Hippocampal formation (tissue), 2 donors: ENCODE data around the gene PNMA1.
A peak's percentile ranks its signal among the peaks of the same experiment; 100 is the strongest.
"Not testable (repeated sequence)": the region's sequence is repeated elsewhere in the genome, so short reads cannot be mapped to it uniquely, and the experiment has no call there.

Experiments
- DNase-seq, 2 donors: peaks; one replicate each; lab custom pipeline; 2025; lab: John Stamatoyannopoulos, UW

PNMA1 gene

GRCh38 chr14:73717711-73718417 is 3.7 kb upstream of the PNMA1 start:
- DNase-seq, result peak in 1 of 2 donors; percentile 22

GRCh38 chr14:73717266-73717665 is 3.1 kb upstream of the PNMA1 start:
- no peak for DNase-seq

- no peak for DNase-seq
Measured at GRCh38 chr14:73715707-73716106, 1.5 kb upstream of the PNMA1 start.

GRCh38 chr14:73714656-73715081 is 485 bp upstream of the PNMA1 start:
- peak in 1 of 2 donors; percentile 34 for DNase-seq

DNA sequence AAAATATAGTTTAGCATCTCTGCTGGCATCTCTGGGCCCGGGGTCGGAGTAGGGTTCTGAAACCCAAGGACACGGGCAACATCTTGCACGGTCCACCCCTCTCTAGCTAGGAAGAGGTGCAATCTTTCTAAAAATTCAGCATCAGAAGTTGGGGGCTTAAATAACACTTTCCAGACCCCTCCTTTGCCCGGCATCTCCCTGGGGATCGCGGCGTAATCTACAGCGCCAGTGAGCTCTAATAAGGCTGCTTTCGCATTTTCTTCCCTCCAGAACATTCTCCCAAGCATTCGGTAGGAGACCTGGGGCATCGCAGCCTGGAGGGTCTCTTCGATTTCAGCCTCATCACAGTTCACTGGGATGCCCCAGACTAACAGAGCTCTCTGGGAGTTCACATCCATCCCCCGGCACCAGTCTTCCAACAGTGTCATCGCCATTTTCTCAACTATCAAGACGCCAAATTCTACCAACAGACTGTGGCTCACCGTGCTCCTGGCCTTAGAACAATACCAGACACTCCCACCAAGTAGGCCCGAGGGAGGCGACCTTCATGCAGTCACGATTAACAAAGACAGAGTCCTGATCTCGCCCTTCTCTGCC is 880 bp downstream of the PNMA1 start:
- DNase-seq, result peak in 1 of 2 donors; percentile 32

DNA sequence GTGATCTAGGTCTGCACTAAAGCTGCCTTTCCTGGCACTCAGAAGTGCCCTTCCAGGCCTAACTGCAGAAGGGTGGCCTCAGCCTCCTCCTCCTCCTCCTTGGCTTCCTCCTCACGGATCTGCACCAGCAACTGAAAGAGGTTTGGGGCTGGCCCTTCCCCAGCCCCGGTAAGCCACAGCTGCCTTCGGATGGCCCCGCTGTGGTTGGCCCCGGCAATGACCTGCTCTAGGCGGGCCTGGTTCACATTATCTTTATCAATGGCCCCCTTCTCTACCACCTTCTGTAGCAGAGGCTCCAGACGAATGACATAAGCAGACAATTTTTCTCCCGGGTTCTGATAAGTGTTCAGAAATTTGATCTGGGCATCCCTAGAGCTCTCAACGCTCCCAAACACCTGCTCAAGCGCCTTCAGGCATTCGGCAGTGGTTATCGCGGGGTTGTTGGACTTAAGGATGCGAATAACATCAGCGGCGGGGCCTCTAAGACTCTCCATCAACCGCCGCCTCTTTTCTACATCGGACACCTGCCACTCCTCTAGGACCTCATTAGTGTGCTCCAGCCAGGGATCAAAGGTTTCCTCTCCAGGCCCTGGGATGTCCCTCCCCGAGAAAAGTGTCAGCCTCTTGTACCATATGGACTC is 1.5 kb downstream of the PNMA1 start:
- peak in 1 of 2 donors; percentile 49 for DNase-seq

DNA sequence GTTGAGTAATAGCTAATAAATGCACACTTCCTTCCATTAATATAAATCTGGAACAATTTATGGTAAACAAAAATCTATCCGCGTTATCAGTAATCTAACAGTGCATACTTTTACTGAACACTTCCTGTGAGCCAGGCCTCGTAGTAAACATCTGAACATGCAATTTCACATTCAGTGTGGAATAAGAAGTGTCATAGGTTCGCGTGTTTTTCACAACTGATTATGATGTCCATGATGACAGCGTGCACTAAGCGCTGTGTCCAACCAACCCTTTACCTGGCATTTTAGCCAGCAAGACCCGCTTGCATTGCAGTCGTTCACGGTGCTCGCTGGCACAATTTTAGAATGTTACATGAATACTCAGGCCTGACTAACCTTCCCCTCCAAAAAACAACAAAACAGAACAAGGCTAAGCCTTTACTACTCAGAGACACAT is 2.1 kb downstream of the PNMA1 start:
- DNase-seq, result no peak

DNA sequence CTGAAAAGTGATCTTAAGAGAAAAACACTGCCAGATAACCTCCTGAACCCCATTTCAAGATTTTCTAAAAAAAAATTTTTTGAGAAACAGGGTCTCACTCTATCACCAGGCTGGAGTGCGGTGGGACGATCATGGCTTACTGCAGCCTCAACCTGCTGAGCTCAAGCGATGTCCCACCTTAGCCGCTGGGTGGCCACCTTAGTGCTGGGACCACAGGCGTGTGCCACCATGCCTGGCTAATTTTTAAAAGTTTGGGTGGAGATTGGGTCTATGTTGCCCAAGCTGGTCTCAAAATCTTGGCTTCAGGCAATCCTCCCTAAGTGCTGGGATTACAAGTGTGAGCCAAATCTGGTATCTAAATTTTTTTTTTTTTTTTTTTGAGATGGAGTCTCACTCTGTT is 3.4 kb downstream of the PNMA1 start:
- no peak for DNase-seq

- no peak for DNase-seq
Measured at GRCh38 chr14:73709904-73710469, 4.2 kb downstream of the PNMA1 start.

DNA sequence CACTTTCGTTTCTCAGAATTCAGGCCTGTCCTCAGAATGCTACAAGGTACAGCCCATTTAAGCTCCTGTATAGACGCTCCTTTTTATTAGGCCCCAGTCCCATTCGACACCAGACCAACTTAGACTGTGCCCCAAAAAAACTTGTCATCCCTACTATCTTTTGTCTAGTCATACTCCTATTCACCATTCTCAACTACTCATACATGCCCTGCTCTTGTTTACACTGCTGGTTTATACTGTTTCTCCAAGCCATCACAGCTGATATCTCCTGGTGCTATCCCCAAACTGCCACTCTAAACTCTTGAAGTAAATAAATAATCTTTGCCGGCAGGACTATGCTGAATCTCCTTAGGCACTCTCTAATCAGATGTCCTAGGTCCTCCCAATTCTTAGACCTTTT is 6.1 kb downstream of the PNMA1 start:
- DNase-seq, result not testable (repeated sequence)

GRCh38 chr14:73700325-73700724 is 13.9 kb downstream of the PNMA1 start:
- DNase-seq, result no peak

DNA sequence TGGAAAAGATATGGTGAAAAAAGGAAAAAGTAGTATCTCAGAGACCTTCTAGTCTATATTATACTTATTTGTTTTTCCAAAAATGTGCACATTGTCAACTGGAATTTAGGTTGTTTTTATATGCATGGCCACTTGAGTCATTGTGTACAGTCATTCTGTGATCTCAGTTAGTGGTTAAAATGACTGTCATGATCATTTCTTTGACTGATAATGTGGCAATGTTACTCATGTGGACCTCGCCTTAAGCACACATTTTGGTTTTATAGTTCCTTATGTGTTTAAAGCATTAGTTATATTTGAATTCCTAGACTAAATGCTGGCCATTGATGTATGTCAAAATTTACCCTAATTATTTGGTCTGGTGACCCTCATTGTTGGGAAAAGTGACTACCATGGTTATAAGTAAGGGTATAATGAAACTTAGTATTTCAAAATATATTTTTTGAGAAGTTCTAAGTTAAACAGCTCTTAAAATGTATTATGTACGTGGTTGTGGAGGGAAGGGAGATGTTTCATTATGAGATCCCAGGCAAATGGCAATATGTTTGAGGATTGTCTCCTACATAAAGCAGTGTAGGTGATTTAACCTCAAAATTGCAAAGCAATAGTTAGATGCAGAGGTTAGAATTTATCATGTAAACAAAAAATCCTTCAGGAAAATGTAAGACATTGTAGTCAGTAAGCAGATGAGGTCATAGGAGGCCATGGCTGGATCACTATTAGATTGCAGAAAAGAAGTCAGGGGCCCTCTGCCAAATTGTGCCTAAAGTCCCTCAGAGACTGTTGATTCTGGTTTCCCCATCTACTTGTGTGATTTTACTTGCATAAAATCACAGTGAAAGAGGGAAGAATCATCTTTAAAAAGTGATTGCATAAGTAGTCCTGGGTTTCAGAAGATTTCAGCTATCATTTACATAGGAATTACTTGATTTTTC is 17.5 kb downstream of the PNMA1 start:
- no peak for DNase-seq

DNA sequence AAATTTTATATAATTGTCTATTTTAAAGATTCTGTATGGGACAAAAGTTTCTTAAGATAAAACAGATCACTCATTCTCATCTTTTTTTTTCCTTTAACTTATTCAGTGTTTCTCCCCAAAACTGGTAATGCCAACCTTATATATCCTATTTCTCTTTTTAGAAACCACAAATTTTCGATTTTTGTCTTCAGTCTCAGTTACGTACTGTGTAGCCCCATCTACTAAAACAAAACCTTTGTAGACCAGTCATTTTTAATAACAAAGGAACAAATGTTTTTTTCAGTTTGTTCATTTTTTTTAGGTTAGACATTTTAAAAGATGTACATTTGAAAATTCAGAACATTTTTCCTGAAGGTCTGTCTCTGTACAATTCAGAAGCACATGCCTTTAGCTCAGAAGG is 18.2 kb downstream of the PNMA1 start:
- no peak for DNase-seq

- DNase-seq, result no peak
Measured at GRCh38 chr14:73695082-73695481, 19.1 kb downstream of the PNMA1 start.

DNA sequence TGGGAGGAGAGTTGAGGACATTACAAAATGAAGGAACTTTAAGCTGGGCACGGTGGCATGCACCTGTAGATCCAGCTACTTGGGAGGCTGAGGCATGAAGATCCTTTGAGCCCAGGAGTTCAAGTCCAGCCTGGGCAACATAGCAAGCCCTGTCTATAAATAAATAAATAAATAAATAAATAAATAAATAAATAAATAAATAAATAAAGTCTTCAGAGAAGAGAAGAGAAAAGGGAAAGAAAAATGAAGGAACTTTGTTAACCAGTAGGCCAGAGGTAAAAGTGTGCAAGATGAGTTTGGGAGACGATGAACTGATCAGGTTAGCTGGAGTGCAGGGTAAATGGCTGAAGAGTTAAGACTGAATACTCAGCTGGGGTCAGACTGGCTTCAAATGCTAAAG is 20.1 kb downstream of the PNMA1 start:
- DNase-seq, result no peak

DNA sequence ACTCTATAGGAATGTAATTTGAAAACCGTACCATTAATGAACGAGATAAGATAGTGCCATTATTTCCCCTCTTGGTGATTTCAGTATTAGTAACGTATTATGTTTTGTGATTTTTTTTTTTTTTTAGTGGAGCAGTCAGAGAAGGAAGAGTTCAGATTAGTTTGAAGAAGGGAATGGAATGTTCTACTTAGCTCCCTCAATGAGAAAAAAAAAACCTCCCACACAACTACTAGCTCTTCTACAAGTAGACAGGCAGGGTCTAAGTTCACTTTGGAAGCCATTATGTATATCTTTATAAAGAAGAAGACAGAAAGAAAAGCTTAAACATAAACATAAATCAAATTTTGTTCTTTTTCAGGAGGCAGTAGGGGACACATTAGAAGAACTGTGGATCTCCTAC is 27.3 kb downstream of the PNMA1 start:
- DNase-seq, result no peak

GRCh38 chr14:73685328-73685727 is 28.9 kb downstream of the PNMA1 start:
- DNase-seq, result no peak

GRCh38 chr14:73684627-73685026 is 29.6 kb downstream of the PNMA1 start:
- DNase-seq, result no peak

GRCh38 chr14:73680821-73681220 is 33.4 kb downstream of the PNMA1 start:
- no peak for DNase-seq

GRCh38 chr14:73678698-73679097 is 35.5 kb downstream of the PNMA1 start:
- no peak for DNase-seq

GRCh38 chr14:73674986-73675385 is 39.2 kb downstream of the PNMA1 start:
- no peak for DNase-seq

DNA sequence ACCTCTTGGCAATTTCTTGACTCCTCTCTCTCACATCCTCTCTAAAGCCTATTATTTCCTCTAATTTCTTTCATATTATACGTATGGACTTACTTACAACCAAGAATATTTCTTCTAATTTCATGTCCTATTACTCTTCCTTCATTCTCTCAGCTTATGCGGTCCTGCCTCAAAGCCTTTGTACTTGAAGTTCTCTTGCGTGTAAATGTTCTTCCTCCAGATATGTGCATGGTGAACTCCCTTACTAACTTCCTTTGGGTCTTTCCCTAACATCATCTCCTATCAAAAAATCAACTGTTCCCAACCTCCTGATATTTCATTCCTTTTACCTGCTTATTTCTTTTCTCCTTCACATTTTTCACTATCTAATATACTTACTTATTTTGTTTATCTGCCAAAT is 46.3 kb downstream of the PNMA1 start:
- no peak for DNase-seq
